Mesothelial cell of epicardium (in vitro differentiated cells): ENCODE measurements around the gene IL1RAPL1. TPM values are rescaled to one million over a fixed set of nuclear protein-coding genes. Genes with fewer than 3 reads are reported as not detected.

Experiments
- DNase-seq, 2 experiments: peaks; one replicate each; pipeline ENCODE4 v3.0.0; 2021; ENCODE audit warnings: low spot score in 2 of 2; ENCODE audit not compliant: unreplicated experiment in 2 of 2
- H3K27ac Mint-ChIP-seq: 2 replicates; pipeline ENCODE4 v1.8.0; 2021; ENCODE audit warnings: mixed read lengths
- H3K27me3 Mint-ChIP-seq: 2 replicates; pipeline ENCODE4 v1.8.0; 2021; ENCODE audit warnings: low read depth, mixed read lengths
- H3K36me3 Mint-ChIP-seq: 2 replicates; pipeline ENCODE4 v1.8.0; 2021; ENCODE audit warnings: mixed read lengths
- H3K4me1 Mint-ChIP-seq: 2 replicates; pipeline ENCODE4 v1.8.0; 2021; ENCODE audit warnings: mixed read lengths
- H3K4me3 Mint-ChIP-seq: 2 replicates; pipeline ENCODE4 v1.8.0; 2021; ENCODE audit warnings: mild to moderate bottlenecking, moderate library complexity, mixed read lengths
- H3K9me3 Mint-ChIP-seq: 2 replicates; pipeline ENCODE4 v1.8.0; 2021; ENCODE audit warnings: mixed read lengths
- CTCF ChIP-seq: fragments of 200-600 bp; sonication (generic); IDR thresholded peaks from one replicate; pipeline ENCODE4 v1.5.0; 2021; ENCODE audit warnings: antibody characterized with exemption; ENCODE audit not compliant: unreplicated experiment
- total RNA-seq: library from RNA; stranded (reverse); gene quantifications from 3 replicates; pipeline ENCODE4 v1.2.1, GENCODE V29; 2021

IL1RAPL1 gene
- total RNA-seq, 1 donor from 2014 or later: 17.0 TPM

GRCh38 chrX:29478336-29479069, 891.3 kb downstream of the IL1RAPL1 start:
- Mint-ChIP-seq H3K36me3 (no peaks in the 10 kb centered on the region), H3K27ac (no peak overlapping the region), H3K4me1 (peaks cover 2% of the 10 kb centered on the region), H3K27me3 (peaks cover 4% of the 10 kb centered on the region), H3K4me3 (no peak overlapping the region), H3K9me3 (no peaks in the 10 kb centered on the region)
- no peak for TF ChIP-seq CTCF
- DNase-seq: no peak

- Mint-ChIP-seq H3K36me3 (no peaks in the 10 kb centered on the region), H3K4me3 (no peak overlapping the region), H3K4me1 (peaks cover 18% of the 10 kb centered on the region), H3K9me3 (no peaks in the 10 kb centered on the region), H3K27ac (no peak overlapping the region), H3K27me3 (no peaks in the 10 kb centered on the region)
- no peak for TF ChIP-seq CTCF
- no peak for DNase-seq
These were observed 900.0 kb downstream of the IL1RAPL1 start for GRCh38 chrX:29487214-29487613.

GRCh38 chrX:29487714-29488113, 900.5 kb downstream of the IL1RAPL1 start:
- Mint-ChIP-seq H3K27ac (no peak overlapping the region), H3K36me3 (no peaks in the 10 kb centered on the region), H3K4me3 (no peak overlapping the region), H3K4me1 (peaks cover 18% of the 10 kb centered on the region), H3K27me3 (no peaks in the 10 kb centered on the region), H3K9me3 (no peaks in the 10 kb centered on the region)
- no peak for TF ChIP-seq CTCF
- DNase-seq: no peak

GRCh38 chrX:29488919-29489318, 901.7 kb downstream of the IL1RAPL1 start:
- Mint-ChIP-seq H3K4me3 (no peak overlapping the region), H3K27me3 (no peaks in the 10 kb centered on the region)

GRCh38 chrX:29490606-29491005, 903.4 kb downstream of the IL1RAPL1 start:
- DNase-seq: no peak
- peaks cover 18% of the 10 kb centered on the region for H3K4me1 Mint-ChIP-seq
- no peaks in the 10 kb centered on the region for H3K36me3 Mint-ChIP-seq
- no peaks in the 10 kb centered on the region for H3K27me3 Mint-ChIP-seq
- H3K9me3 Mint-ChIP-seq: no peaks in the 10 kb centered on the region
- no peak overlapping the region for H3K4me3 Mint-ChIP-seq
- TF ChIP-seq CTCF: no peak
- H3K27ac Mint-ChIP-seq: no peak overlapping the region

More at GRCh38 chrX:29488919-29489318, 901.7 kb downstream of the IL1RAPL1 start:
- Mint-ChIP-seq H3K9me3 (no peaks in the 10 kb centered on the region), H3K27ac (no peak overlapping the region), H3K36me3 (no peaks in the 10 kb centered on the region), H3K4me1 (peaks cover 18% of the 10 kb centered on the region)
- TF ChIP-seq CTCF: no peak
- DNase-seq: no peak
